HG03045 (cell line): ENCODE data around the gene MAP9.
"Not testable (repeated sequence)": the region's sequence is repeated elsewhere in the genome, so short reads cannot be mapped to it uniquely, and the experiment has no call there.

ENCODE experiments used
- ATAC-seq: cut with Tn5 transposase; IDR thresholded peaks from one replicate; pipeline ENCODE4 v1.9.1; 2021; ENCODE audit warnings: mild to moderate bottlenecking, moderate library complexity; ENCODE audit not compliant: unreplicated experiment

MAP9 gene

DNA sequence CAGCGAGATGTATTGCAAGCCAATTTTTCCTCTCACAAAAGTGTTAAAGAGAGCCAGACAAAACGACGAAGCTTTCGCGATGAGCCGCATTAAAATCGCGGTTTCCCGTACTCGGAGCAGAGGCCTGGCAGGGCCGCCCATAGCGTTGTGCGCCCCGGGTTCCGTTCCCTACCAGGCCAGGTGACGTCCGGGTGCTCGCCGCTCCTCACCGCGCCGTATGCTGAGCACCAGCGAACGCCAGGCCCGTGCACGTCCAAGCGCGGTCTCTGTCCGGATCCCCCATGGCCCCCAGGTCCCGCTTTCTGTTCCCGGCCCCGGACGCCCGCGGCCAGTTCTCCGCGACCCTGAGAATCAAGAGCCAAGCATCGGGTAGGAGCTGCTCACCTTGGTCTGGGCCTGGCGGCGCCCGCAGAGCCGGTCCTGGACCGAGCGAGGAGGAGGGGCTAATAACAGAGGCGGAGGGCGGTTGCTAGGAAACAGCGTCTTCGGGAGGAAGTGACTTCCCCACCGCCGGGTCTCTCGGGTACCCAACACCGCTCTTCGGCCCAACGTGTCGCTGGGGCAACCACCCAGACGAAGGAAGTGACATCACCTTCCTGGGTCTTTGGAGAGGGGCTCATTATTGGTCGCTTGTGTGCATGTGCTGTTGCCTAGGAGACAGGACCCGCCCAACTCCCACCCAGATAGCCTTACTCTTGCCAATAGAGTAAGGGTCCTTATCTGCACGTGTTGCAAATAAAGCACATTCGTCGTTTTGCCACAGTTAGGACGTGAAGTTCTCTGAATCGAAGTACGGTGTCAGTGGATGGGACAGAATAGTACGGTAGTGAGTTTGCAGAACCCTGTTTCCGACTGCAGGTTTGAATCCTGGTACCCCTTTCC is at the start of gene MAP9:
TSS of gene MAP9 (minus strand) at position 579 of the 882 bp plus-strand sequence. CDS start 1,115 bp downstream, outside the sequence.
- peak; percentile 99 for ATAC-seq

DNA sequence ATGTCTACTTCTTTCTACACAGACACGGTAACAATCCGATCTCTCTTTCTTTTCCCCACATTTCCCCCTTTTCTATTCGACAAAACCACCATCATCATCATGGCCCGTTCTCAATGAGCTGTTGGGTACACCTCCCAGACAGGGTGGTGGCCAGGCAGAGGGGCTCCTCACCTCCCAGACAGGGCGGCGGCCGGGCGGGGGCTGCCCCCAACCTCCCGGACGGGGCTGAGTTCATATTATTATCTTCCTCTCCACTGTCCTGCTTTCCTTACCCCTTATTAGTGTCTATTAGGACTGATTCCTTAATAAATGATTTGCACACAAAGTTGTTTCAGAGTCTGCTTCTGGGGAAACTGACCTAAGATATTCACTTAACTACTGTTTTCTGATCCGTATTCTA is 48.0 kb upstream of the MAP9 start:
- ATAC-seq, result not testable (repeated sequence)

DNA sequence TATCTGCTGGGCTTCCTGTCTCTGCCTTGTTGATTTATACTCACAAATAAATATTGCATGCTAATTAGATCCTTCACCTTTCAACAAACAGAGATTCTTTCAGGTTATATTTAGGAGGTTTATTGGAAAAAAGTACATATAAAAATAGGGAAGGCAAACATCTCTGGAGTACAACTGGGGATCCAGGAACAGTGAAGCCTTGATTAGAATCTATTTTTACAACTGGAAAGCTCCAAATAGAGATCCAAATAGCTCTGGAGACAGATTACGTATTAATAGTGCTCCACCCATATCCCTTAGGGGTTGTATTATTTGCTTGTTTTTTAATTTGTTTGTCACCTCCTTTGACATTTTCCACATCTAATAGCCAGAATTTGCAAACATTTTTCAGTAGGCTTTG is 46.9 kb upstream of the MAP9 start:
- no peak for ATAC-seq

DNA sequence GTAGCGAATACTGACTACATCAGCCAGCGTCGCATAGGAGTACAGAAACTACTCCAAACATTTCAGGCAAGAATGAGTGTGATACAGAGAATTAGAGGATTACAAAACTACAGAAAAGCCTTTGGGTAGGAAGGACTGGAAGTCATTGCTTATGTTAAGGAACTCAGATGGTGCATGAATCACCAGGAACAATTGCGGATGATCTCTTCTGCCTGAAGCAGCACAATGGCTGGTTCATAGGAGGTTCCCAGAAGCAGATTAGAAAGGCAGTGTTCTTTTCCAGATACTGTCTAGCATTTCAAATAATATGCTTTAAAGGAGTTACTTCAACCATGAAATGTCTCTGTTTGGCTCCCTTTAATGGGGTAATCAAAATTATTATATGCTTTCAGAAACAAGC is 42.5 kb upstream of the MAP9 start:
- ATAC-seq, result no peak

DNA sequence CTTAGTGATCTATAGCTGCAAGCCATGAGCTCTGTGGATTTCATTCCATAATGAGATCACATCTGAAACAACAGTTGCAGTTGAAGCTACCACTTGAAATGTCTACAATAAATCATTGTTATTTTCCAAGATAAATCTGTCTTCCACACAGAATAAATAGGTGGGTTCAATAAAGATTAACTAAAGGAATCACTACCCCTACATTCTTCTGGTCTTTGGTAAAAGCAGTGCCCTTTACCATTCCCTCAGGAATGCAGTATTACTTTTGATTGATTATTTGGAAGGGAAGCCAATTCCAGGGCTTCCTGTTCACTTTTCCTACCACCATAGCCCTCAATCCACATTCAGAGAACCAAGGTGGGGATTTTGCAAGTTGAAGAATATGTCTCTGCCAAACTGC is 38.9 kb upstream of the MAP9 start:
- ATAC-seq, result no peak

DNA sequence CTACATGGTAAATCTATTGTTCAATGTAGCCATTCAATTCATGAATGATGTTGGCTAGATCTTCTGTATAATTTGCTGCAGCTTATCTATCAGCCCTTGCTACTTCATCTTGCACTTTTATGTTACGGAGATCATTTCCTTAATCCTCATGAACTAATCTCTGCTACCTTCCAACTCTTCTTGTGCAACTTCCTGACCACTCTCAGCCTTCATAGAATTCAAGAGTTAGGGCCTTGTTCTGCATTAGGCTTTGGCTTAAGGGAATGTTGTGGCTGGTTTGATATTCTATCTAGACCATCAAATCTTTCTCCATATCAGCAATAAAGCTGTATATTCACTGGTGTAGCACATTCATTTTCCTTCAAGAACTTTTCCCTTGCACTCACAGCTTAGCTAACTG is 36.7 kb upstream of the MAP9 start:
- ATAC-seq, result no peak

DNA sequence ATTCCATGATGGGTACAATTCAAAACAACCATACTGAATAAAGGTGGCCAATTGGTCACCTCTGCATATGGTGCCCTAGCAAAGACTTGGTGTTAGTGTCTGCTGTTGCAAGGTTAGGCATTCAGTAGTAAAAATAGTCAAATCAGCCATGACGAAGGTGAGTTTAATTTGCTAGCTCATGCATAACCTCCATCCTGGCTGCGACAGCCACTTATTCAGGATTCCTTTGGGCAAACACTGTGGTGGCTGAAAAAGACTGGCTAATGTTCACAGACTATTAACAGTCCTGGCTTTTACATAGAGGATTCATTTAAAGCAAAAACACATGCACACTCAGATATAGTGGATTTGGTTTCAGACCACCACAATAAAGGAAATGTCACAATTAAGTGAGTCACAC is 34.8 kb upstream of the MAP9 start:
- no peak for ATAC-seq

DNA sequence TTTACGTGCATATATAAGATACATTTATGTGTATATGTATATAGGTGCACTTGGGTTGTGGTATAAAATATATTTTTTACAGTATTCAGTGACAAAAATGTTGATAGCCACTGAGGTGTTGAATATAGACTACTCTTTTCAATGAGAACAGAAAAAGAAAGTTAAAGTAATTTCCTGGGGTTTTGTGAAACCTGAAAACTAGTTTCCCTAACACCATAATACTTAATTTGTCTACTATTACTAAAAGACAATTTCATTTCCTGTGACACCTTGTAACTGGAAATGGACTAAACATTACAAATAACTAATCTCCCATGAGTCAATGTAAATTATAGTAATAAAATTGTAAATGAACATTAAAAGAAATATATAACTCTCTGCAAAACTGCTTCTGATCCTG is 32.0 kb upstream of the MAP9 start:
- ATAC-seq, result no peak

DNA sequence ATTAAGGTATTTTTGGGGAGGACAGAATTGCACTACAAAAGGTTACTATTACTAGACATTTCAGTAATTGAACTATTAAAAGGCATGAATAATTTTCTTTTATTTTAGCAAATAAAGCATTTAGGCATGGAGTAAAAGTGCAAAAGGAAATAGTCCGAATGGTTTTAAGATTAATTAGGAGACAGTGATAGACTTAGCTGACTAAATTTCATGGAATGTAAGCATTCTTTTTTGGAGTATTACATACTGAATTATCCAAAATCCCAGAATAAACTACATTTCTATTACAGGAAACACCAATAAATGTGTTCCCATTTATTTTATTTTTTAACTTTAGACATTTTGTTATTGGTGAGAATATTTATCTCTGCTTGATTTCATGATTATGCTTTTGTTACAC is 30.7 kb upstream of the MAP9 start:
- no peak for ATAC-seq

- no peak for ATAC-seq
These were observed 28.3 kb upstream of the MAP9 start for GRCh38 chr4:155405059-155405458.

- ATAC-seq, result no peak
These were observed 27.1 kb upstream of the MAP9 start for GRCh38 chr4:155403886-155404285.

DNA sequence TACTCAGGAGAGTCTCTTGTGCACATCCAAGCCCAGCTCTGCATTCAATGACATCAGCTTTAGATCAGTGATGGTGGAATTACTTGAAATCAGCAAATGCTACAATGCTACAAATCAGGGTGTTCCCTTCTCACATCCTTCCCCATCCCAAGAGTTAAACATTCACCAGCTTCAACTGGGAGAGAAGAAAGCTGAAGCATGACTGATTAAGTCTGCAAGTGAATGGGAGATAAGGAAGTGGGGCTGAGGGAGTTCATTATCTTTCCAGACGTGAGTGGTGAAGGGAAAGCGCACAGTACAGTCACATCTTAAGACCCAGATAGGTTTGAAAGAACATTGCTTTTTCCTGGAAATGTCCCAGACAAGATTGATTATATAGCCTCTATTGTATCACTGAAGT is 26.2 kb upstream of the MAP9 start:
- no peak for ATAC-seq

- no peak for ATAC-seq
These were observed 24.1 kb upstream of the MAP9 start for GRCh38 chr4:155400893-155401292.

DNA sequence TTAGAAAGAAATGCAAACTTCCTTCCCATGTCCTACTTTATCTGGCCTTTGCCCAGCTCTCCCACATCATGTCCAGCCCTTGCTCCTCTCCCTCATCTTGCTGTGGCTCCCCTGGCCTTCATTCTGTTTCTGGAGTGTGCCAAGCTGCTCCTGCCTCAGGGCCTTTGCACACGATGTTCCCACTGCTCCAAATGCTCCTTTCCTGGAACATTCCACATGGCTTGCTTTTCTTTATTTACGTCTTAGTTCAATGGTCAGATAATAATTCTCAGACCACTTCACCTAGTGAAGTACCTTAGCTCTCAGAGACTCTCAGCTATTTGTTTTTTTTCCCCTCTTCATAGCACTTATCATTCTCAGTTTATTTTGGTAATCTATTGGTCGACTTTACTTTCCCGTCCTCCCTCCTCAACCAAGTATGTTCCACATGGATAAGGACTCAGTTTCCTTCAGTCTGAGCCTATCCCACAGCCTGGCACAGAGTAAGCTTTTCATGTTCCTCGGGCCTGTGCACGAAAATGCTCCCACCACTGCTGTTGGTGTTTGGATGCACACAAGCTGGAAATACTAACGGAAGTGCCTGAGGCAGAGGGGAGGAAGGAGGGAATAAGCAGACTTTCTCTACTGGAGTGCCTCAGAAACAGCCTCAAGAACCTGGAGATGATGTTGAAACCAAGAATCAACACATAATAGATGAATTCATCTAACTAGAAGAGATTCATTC is 23.4 kb upstream of the MAP9 start:
- ATAC-seq, result no peak

GRCh38 chr4:155392481-155393184 is 15.9 kb upstream of the MAP9 start:
- no peak for ATAC-seq

DNA sequence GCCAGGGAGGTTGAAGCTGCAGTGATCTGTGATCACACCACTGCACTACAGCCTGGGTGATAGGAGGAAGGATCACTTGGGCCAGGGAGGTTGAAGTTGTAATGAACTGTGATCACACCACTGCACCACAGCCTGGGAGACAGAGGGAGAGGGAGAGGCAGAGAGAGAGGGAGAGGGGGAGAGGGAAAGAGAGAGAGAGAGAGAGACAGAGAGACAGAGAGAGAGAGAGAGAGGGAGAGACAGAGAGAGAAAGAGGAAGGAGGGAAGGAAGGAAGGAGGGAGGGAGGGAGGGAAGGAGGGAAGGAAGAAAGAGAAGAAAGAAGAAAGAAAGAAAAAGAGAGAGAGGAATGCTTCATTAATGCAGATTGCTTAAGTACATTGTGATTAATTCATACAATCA is 15.2 kb upstream of the MAP9 start:
- ATAC-seq, result no peak

- no peak for ATAC-seq
These were observed 11.4 kb upstream of the MAP9 start for GRCh38 chr4:155388162-155388561.

GRCh38 chr4:155383541-155383940 is 6.8 kb upstream of the MAP9 start:
- no peak for ATAC-seq

DNA sequence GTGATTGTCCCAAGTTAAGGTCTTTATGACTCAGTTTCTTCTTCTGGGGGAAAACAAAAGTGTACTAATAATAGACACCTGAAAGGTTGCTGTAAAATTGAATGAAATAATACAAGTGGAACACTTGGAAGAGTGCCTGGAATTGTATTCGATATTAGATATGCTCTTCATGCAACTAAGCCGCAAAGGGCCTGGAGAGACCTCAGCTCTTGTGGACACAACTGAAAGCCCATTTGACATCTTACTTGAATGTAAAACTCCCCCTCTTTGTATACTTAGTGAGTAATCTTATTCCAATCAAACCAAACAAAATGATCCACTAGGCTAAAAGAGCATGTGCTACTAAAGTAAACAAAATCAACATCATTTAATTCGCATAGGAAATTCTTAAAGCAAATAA is 511 bp upstream of the MAP9 start:
- ATAC-seq, result no peak

- ATAC-seq, result no peak
These were observed 5.2 kb downstream of the MAP9 start for GRCh38 chr4:155371432-155372043.

- peak; percentile 79 for ATAC-seq
These were observed 9.2 kb downstream of the MAP9 start for GRCh38 chr4:155367608-155368007.
